Osteoblast (primary cell): ENCODE results near the gene ALOX12B. TPM values are rescaled to one million over a fixed set of nuclear protein-coding genes. Genes with fewer than 3 reads are reported as not detected.

Experiments
- DNase-seq: peaks from one replicate; pipeline ENCODE4 v3.0.0; 2011; ENCODE audit warnings: low spot score, mixed read lengths; ENCODE audit not compliant: insufficient read length; ENCODE audit errors: missing footprints
- H2AFZ ChIP-seq: 2 replicates; pipeline ENCODE4 v1.6.0; 2011; ENCODE audit warnings: mild to moderate bottlenecking, low read length
- H3K27ac ChIP-seq: 2 replicates; pipeline ENCODE4 v1.5.1; 2011; ENCODE audit warnings: mild to moderate bottlenecking, low read depth, low read length, moderate library complexity
- H3K27me3 ChIP-seq: 2 replicates; pipeline ENCODE4 v1.6.0; 2012; ENCODE audit warnings: mild to moderate bottlenecking, control low read depth, inconsistent platforms, low read length, moderate library complexity; ENCODE audit not compliant: insufficient read depth
- H3K36me3 ChIP-seq: 2 replicates; pipeline ENCODE4 v1.5.1; 2011; ENCODE audit warnings: mild to moderate bottlenecking, low read length, control low read depth, moderate library complexity; ENCODE audit not compliant: insufficient read depth
- H3K4me1 ChIP-seq: 2 replicates; pipeline ENCODE4 v1.5.1; 2011; ENCODE audit warnings: mild to moderate bottlenecking, low read length, control low read depth, moderate library complexity; ENCODE audit not compliant: insufficient read depth
- H3K4me2 ChIP-seq: 2 replicates; pipeline ENCODE4 v1.6.0; 2011; ENCODE audit warnings: mild to moderate bottlenecking, low read length; ENCODE audit not compliant: insufficient read depth
- H3K4me3 ChIP-seq: fragments of 200-600 bp; sonication (generic); 3 replicates; pipeline ENCODE4 v1.5.1; 2012; ENCODE audit warnings: mild to moderate bottlenecking, low read length, inconsistent platforms; ENCODE audit not compliant: insufficient read depth
- H3K79me2 ChIP-seq: 2 replicates; pipeline ENCODE4 v1.6.0; 2012; ENCODE audit warnings: mild to moderate bottlenecking, low read length, control low read depth, inconsistent platforms; ENCODE audit not compliant: insufficient read depth
- H3K9me3 ChIP-seq: 2 replicates; pipeline ENCODE4 v1.5.1; 2011; ENCODE audit warnings: low read depth, low read length, control low read depth
- H4K20me1 ChIP-seq: 2 replicates; pipeline ENCODE4 v1.6.0; 2012; ENCODE audit warnings: mild to moderate bottlenecking, low read length, control low read depth; ENCODE audit not compliant: insufficient read depth
- CTCF ChIP-seq: IDR thresholded peaks from 2 replicates; pipeline ENCODE4 v1.5.1; 2011; ENCODE audit warnings: mild to moderate bottlenecking, low read depth, low read length, moderate library complexity; ENCODE audit errors: extremely low read depth
- total RNA-seq: library from RNA; depleted of rRNA; stranded (reverse); fragments of >200 nt; gene quantifications from 2 replicates; pipeline ENCODE4 v1.2.3, GENCODE V29; 2012

ALOX12B gene
- total RNA-seq, 1 donor: not detected

GRCh38 chr17:8128125-8128784 is 40.7 kb upstream of the ALOX12B start:
- no peak overlapping the region for H3K4me2 ChIP-seq
- H3K4me1 ChIP-seq: peaks cover 35% of the 10 kb centered on the region
- no peak for DNase-seq
- H3K79me2 ChIP-seq: no peaks in the 10 kb centered on the region
- H3K9me3 ChIP-seq: no peaks in the 10 kb centered on the region
- no peak overlapping the region for H2AFZ ChIP-seq
- no peak for TF ChIP-seq CTCF
- peaks cover 20% of the 10 kb centered on the region for H3K27me3 ChIP-seq
- peaks cover 4% of the 10 kb centered on the region for H4K20me1 ChIP-seq
- no peaks in the 10 kb centered on the region for H3K36me3 ChIP-seq
- no peak overlapping the region for H3K27ac ChIP-seq
- H3K4me3 ChIP-seq: no peak overlapping the region

GRCh38 chr17:8126491-8127066 is 39.1 kb upstream of the ALOX12B start:
- H3K27me3 ChIP-seq: peaks cover 20% of the 10 kb centered on the region
- DNase-seq: peak; percentile 91
- H3K4me1 ChIP-seq: peaks cover 37% of the 10 kb centered on the region
- H2AFZ ChIP-seq: peak overlapping the region; percentile 95
- no peaks in the 10 kb centered on the region for H3K9me3 ChIP-seq
- no peak for TF ChIP-seq CTCF
- H4K20me1 ChIP-seq: peaks cover 4% of the 10 kb centered on the region
- no peak overlapping the region for H3K27ac ChIP-seq
- H3K4me2 ChIP-seq: peak overlapping the region; percentile 96
- peak overlapping the region; percentile 72 for H3K4me3 ChIP-seq
- no peaks in the 10 kb centered on the region for H3K36me3 ChIP-seq
- no peaks in the 10 kb centered on the region for H3K79me2 ChIP-seq

- DNase-seq: no peak
- peaks cover 4% of the 10 kb centered on the region for H4K20me1 ChIP-seq
- H2AFZ ChIP-seq: peak overlapping the region; percentile 95
- peak overlapping the region; percentile 72 for H3K4me3 ChIP-seq
- peaks cover 38% of the 10 kb centered on the region for H3K4me1 ChIP-seq
- H3K4me2 ChIP-seq: peak overlapping the region; percentile 96
- H3K79me2 ChIP-seq: no peaks in the 10 kb centered on the region
- H3K9me3 ChIP-seq: no peaks in the 10 kb centered on the region
- no peaks in the 10 kb centered on the region for H3K36me3 ChIP-seq
- peaks cover 20% of the 10 kb centered on the region for H3K27me3 ChIP-seq
- no peak overlapping the region for H3K27ac ChIP-seq
- TF ChIP-seq CTCF: no peak
These were observed 38.5 kb upstream of the ALOX12B start for GRCh38 chr17:8125947-8126490.
